Activated CD8-positive, alpha-beta memory T cell treated with anti-CD3 and anti-CD28 coated beads, Interleukin-2, amount 50 U/mL, for 4 hours (primary cell): ENCODE measurements around the gene FAS.

Source experiments
- DNase-seq: peaks from one replicate; pipeline ENCODE4 v3.0.0-alpha.2; 2020

The FAS gene

GRCh38 chr10:88974012-88974411, 16.6 kb upstream of the FAS start:
- no peak for DNase-seq

DNA sequence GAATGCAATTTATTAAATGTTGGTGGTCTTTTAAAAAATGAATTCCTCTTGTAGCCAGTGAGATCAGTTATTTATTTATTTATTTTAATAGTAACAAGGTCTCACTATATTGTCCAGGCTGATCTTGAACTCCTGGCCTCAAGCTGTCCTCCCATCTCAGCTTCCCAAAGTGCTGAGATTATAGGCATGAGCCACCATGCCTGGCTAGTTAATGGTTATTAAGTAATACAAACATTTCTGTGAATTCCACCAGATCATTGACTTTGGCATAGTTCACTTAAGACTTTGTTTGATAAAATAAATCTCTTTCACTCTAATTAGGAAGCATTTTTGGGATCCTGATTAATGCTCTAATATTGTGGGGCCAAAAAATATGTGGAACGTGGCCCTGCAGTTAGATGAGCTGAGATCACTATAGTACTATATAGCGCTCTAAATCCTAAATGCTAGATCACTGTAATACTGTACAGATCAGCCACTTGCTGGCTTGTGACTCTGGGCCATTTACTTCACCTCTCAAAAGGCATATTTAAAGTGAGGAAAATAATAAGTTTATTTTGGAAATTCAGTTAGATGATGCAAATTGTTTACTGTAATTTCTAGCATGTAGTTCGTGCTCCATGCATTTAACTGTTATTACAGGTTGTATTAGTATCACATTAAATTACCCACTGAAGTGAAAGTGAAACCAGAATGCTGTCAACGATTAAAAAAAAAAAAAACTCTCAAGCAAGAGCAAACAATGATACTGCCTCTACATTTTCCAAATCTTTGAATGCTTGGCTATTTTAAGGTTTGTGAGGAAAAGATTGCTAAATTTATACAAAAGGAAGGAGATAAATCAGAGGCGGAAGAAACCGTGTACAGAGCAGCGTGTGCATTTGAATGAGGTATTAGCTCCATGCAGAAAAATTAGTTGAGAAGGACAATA, 15.9 kb upstream of the FAS start:
- no peak for DNase-seq

DNA sequence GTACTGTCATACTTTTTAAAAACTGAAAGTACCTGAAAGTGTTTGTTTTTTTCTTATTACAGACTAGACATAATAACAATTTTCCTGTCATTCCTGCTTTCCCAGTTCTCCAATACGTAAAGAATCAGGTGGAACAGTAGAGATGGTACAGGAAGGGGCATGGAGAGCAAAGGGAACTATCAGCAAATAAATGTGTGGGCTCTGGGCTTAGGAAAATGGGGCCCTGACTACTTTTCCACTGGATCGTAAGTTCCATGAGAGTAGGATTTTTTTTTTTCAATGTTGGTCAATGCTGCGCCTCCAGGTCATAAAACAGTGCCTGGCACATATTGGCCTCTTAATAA, 15.2 kb upstream of the FAS start:
- DNase-seq, result no peak

GRCh38 chr10:88978463-88978862, 12.1 kb upstream of the FAS start:
- no peak for DNase-seq

DNA sequence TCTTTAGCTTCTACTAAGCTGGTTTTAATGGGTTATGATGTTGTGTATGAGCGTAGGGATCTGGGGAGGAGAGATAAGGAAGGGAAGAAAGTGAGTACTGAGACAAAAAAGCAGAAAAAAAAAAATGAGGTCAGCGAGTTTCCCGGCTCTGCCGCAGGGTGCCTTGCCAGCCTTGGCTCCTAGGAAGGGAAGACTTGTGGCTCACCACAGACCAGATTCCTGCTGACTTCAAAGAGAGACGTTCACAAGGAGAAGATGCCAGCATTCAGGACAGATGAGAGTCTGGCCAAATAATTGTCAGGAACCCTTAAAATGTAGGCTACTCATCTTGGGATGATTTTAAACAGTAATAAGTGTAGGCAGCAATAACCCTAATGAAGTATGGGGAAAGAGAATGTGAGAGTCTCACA, 11.4 kb upstream of the FAS start:
- DNase-seq, result no peak

GRCh38 chr10:88979603-88980002, 11.0 kb upstream of the FAS start:
- no peak for DNase-seq

DNA sequence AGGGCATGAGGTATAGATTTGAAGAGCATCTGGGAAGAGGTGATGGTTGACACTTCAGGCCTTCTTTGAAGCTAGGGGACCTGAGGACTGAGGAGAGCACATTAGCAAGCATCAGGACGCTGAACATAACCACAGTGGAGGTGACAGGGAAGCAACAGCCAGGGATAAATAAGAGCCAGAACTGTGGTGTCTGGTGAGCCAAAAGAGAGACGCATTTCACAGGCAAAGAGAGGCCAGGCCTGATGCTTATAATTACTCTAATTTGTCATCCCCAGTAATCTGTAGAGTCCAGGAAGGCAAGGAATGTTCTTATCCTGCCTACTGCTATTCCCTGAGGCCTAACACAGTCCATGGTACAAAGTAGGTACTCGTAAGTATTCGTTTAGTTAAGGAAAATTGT, 10.4 kb upstream of the FAS start:
- DNase-seq, result no peak

DNA sequence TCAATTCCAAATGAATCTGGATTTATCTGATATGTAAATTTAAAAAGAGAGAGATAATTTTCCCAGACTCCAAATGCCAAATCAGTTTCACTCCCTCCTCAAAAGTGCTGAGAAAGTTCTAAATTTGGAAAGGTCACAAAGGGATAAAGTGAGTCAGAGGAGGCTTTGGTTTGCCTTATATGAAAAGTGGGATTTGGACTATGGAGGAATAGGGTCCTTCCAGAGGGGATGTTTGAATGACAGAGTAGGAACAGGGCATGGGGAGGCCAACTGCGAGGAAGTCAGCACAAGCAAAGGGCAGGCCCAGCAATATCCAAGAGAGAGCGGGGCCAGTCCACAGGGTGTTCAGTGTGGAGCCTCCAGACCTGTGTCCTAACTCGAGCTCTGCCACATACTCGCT, 9.8 kb upstream of the FAS start:
- no peak for DNase-seq

DNA sequence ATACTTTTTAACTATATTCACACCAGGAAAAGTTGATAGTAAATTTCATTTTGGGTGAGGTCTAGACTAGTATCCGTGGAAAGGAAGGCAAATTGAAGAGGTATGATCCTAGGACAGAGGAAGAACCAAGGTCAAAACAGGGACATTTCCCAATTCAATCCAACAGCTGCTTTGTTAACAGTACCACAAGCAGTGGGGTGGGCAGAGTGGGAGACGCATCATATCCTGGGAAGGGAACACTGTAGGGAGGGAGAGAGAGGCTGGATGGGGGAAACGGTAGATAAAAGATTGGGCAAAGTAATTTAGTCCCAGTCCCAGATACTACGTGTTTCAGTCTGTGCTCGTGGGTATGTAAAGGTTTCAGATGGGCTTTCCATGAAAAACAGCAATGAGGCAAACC, 9.2 kb upstream of the FAS start:
- DNase-seq, result no peak

GRCh38 chr10:88982366-88982765, 8.2 kb upstream of the FAS start:
- DNase-seq, result no peak

GRCh38 chr10:88983206-88983605, 7.4 kb upstream of the FAS start:
- DNase-seq, result no peak

GRCh38 chr10:88983939-88984338, 6.7 kb upstream of the FAS start:
- DNase-seq, result no peak

- DNase-seq, result no peak
Measured at GRCh38 chr10:88984525-88984924, 6.1 kb upstream of the FAS start.

GRCh38 chr10:88986549-88987242, 3.9 kb upstream of the FAS start:
- no peak for DNase-seq

DNA sequence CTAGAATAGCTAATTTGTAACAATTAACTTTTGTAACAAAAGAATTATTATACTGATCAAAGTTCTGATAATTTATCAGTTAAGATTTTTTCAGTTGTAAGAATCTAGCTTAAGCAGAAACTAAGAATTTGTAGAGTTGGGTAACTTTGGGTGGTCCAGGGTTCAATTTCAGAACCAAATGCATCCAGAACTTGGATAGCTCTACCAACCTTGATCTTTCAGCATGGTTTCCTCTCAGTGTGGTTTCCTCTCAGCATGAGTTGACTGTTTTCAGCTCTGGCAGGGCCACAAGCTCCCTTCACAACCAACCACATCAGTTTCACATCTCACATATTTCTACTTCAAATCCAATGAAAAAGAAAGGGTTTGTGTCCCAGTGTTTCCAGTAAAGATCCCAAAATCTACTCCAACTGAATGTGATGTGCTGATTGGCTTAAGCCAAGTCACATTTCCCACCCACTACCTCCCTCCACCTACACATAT, 3.3 kb upstream of the FAS start:
- no peak for DNase-seq

- DNase-seq, result no peak
Measured at GRCh38 chr10:88987840-88988239, 2.8 kb upstream of the FAS start.

DNA sequence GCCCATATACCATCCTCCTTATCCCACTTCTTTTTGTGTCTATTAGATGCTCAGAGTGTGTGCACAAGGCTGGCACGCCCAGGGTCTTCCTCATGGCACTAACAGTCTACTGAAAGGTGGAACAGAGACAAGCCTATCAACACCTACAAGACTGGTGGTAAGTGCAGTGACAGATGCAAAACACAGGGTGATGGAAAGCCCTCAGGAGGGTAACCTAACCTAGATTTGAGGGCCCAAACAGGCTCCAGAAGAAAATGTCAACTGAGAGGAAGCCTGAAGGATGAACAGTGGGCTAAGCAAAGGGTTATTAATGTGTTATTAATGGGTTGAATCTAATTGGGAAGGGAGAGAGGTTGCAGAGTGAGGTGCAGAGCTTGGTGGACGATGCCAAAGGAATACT, 1.2 kb upstream of the FAS start:
- DNase-seq, result no peak

- no peak for DNase-seq
Measured at GRCh38 chr10:88989824-88990383, 694 bp upstream of the FAS start.

- DNase-seq, result peak; percentile 74
Measured at GRCh38 chr10:88991161-88991898, 732 bp downstream of the FAS start.

- no peak for DNase-seq
Measured at GRCh38 chr10:88991899-88992320, 1.3 kb downstream of the FAS start.

DNA sequence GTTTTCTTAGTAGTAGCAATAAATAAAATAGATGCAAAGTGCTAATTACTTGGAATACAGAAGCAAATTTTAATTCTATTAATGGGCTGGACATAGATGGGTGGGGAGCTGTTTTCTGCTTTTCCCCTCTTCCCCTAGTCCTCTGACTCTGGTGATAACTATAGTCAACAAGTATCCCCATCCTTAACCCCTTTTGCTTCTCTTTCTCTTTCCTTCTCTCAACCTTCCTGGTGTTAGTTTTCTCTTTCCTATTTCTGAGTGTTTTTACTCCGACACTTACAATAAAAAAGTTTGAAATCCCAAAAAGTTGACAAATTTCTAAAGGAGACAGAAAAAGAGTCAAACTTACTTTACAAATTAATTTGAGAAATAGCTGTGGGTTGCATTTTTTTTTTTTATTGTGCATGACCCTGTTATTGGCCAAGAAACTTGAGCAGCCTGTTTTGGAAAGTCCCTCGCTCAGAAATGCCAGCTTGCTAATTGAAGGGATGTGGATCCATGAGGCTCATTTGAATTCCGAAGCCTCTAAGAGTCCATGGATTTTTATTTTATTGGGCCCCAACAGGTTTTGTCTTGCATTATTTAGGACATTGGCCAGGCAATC, 2.4 kb downstream of the FAS start:
- no peak for DNase-seq

GRCh38 chr10:88994019-88994418, 3.4 kb downstream of the FAS start:
- DNase-seq, result no peak
